SK-N-DZ (cell line): ENCODE results near the gene HLA-DRA.
"Not testable (repeated sequence)": the region's sequence is repeated elsewhere in the genome, so short reads cannot be mapped to it uniquely, and the experiment has no call there.

Experiments
- DNase-seq: peaks from one replicate; pipeline ENCODE4 v3.0.0-alpha.2; 2015; ENCODE audit warnings: low spot score

HLA-DRA gene

GRCh38 chr6:32473376-32474348 is 34.0 kb downstream of the HLA-DRA start:
- DNase-seq: not testable (repeated sequence)

GRCh38 chr6:32475392-32476206 is 35.9 kb downstream of the HLA-DRA start:
- no peak for DNase-seq

- no peak for DNase-seq
Observed at GRCh38 chr6:32483968-32484613, 44.4 kb downstream of the HLA-DRA start.

GRCh38 chr6:32484614-32484998 is 44.9 kb downstream of the HLA-DRA start:
- DNase-seq: no peak

GRCh38 chr6:32488083-32488482 is 48.4 kb downstream of the HLA-DRA start:
- no peak for DNase-seq

- no peak for DNase-seq
Observed at GRCh38 chr6:32491700-32492099, 52.0 kb downstream of the HLA-DRA start.

GRCh38 chr6:32492351-32492750 is 52.7 kb downstream of the HLA-DRA start:
- no peak for DNase-seq
